Keratinocyte (primary cell): ENCODE results near the gene PLXNA2.

Experiments used
- CTCF ChIP-seq, 3 experiments: IDR thresholded peaks in 1 of 3; conservative IDR thresholded peaks in 1 of 3; optimal IDR thresholded peaks in 1 of 3; 2 replicates in 2 of 3; 3 replicates in 1 of 3; pipeline versions ENCODE3 to v1.5.1; 2011; ENCODE audit warnings: low read length in 3 of 3, mild to moderate bottlenecking in 3 of 3, moderate library complexity in 2 of 3, control low read depth in 1 of 3, inconsistent platforms in 1 of 3; ENCODE audit not compliant: insufficient read depth in 2 of 3; ENCODE audit errors: extremely low read depth in 1 of 3
- EZH2 ChIP-seq: IDR thresholded peaks from one replicate; pipeline ENCODE4 v1.6.1; 2012; ENCODE audit warnings: inconsistent platforms, mild to moderate bottlenecking, low read length, moderate library complexity

- TF ChIP-seq CTCF (optimal IDR thresholded peaks at IDR 0.05 in 1 of 3, IDR thresholded peaks at IDR 0.05 in 1 of 3, conservative IDR thresholded peaks at IDR 0.05 in 1 of 3; ENCODE audit: extremely low read depth in 1 of 3, insufficient read depth in 2 of 3, low read length in 3 of 3) (no peak), EZH2 (no peak)
Observed at GRCh38 chr1:208057056-208057455, 187.1 kb downstream of the PLXNA2 start.
